Neural cell (in vitro differentiated cells): ENCODE results near the gene CYBRD1.

ENCODE experiments used
- CTCF ChIP-seq: fragments of 450-650 bp; IDR thresholded peaks from 2 replicates; pipeline ENCODE4 v1.5.1; 2014; ENCODE audit warnings: antibody characterized with exemption, mild to moderate bottlenecking, moderate library complexity; ENCODE audit not compliant: poor library complexity, severe bottlenecking
- EZH2 ChIP-seq: fragments of 200-600, 300-800 bp; shearing (Covaris generic), sonication (generic); IDR thresholded peaks from 2 replicates; pipeline ENCODE4 v1.6.1; 2014; ENCODE audit warnings: antibody characterized with exemption, low read length, borderline replicate concordance, mild to moderate bottlenecking; ENCODE audit not compliant: insufficient read depth, poor library complexity, severe bottlenecking
- MXI1 ChIP-seq: fragments of 450-650 bp; conservative IDR thresholded peaks from 2 replicates; pipeline ENCODE4 v1.6.1; 2014; ENCODE audit warnings: antibody characterized with exemption, mild to moderate bottlenecking; ENCODE audit not compliant: poor library complexity, severe bottlenecking
- POLR2AphosphoS5 ChIP-seq: IDR thresholded peaks from 2 replicates; pipeline ENCODE4 v1.6.1; 2012
- REST ChIP-seq: IDR thresholded peaks from 2 replicates; pipeline ENCODE4 v1.6.1; 2012; ENCODE audit warnings: borderline replicate concordance
- TAF1 ChIP-seq: IDR thresholded peaks from 2 replicates; pipeline ENCODE4 v1.6.1; 2012; ENCODE audit warnings: low read depth

GRCh38 chr2:171566057-171566456 lies 43.8 kb downstream of the CYBRD1 start:
- TF ChIP-seq CTCF (no peak), TAF1 (no peak), EZH2 (no peak), REST (no peak), MXI1 (no peak), POLR2AphosphoS5 (no peak)
